GM23338 (cell line): ENCODE results near the gene TMEM250. TPM values are rescaled to one million over a fixed set of nuclear protein-coding genes. Genes with fewer than 3 reads are reported as not detected.

Source experiments
- ATAC-seq: fragments of 200-7000 bp; cut with Tn5 transposase; 3 replicates; pipeline ENCODE4 v1.9.1; 2020
- DNase-seq: peaks from one replicate; pipeline ENCODE4 v3.0.0-alpha.2; 2015; ENCODE audit warnings: low spot score
- H2AFZ ChIP-seq: fragments of 200-600 bp; sonication (generic); 2 replicates; pipeline ENCODE4 v1.8.0; 2016; ENCODE audit warnings: antibody characterized with exemption, mild to moderate bottlenecking, moderate library complexity
- H3F3A ChIP-seq: fragments of 200-600 bp; sonication (generic); replicated peaks from 2 replicates; pipeline ENCODE4 v1.8.0; 2017; ENCODE audit warnings: antibody characterized with exemption, mixed run types, low read depth
- H3K27ac ChIP-seq: fragments of 200-600 bp; sonication (generic); 2 replicates; pipeline ENCODE4 v1.6.1; 2016; ENCODE audit warnings: low read depth
- H3K27me3 ChIP-seq: fragments of 200-600 bp; sonication (generic); 2 replicates; pipeline ENCODE4 v1.8.0; 2016; ENCODE audit warnings: mild to moderate bottlenecking, mixed run types, moderate library complexity; ENCODE audit not compliant: insufficient read depth
- H3K36me3 ChIP-seq: fragments of 200-600 bp; sonication (generic); 2 replicates; pipeline ENCODE4 v1.8.0; 2016; ENCODE audit warnings: mild to moderate bottlenecking; ENCODE audit not compliant: insufficient read depth
- H3K4me1 ChIP-seq: fragments of 200-600 bp; sonication (generic); 2 replicates; pipeline ENCODE4 v1.8.0; 2016; ENCODE audit warnings: mild to moderate bottlenecking, moderate library complexity; ENCODE audit not compliant: insufficient read depth
- H3K4me2 ChIP-seq: fragments of 200-600 bp; sonication (generic); 2 replicates; pipeline ENCODE4 v1.7.1; 2017; ENCODE audit warnings: mixed run types
- H3K4me3 ChIP-seq: fragments of 200-600 bp; sonication (generic); 2 replicates; pipeline ENCODE4 v1.6.1; 2016; ENCODE audit warnings: mixed run types
- H3K79me2 ChIP-seq: fragments of 200-600 bp; sonication (generic); replicated peaks from 2 replicates; pipeline ENCODE4 v1.8.0; 2017; ENCODE audit warnings: mild to moderate bottlenecking; ENCODE audit not compliant: insufficient read depth
- H3K9me2 ChIP-seq: fragments of 200-600 bp; sonication (generic); 2 replicates; pipeline ENCODE4 v1.8.0; 2017; ENCODE audit not compliant: insufficient read depth
- H4K20me1 ChIP-seq: fragments of 200-600 bp; sonication (generic); replicated peaks from 2 replicates; pipeline ENCODE4 v1.8.0; 2017; ENCODE audit warnings: mild to moderate bottlenecking; ENCODE audit not compliant: insufficient read depth
- H3K27ac Mint-ChIP-seq: 2 replicates; pipeline ENCODE4 v1.8.0; 2020; ENCODE audit warnings: inconsistent platforms, mild to moderate bottlenecking, moderate library complexity, mixed read lengths
- H3K27me3 Mint-ChIP-seq: 3 replicates; pipeline ENCODE4 v1.8.0; 2022; ENCODE audit warnings: low read depth, mild to moderate bottlenecking, moderate library complexity, mixed read lengths, inconsistent platforms; ENCODE audit not compliant: insufficient read depth, poor library complexity
- H3K36me3 Mint-ChIP-seq: 3 replicates; pipeline ENCODE4 v1.8.0; 2021; ENCODE audit warnings: low read depth, mild to moderate bottlenecking, inconsistent platforms, moderate library complexity, mixed read lengths
- H3K4me1 Mint-ChIP-seq: 3 replicates; pipeline ENCODE4 v1.8.0; 2020; ENCODE audit warnings: mild to moderate bottlenecking, inconsistent platforms, mixed read lengths
- H3K4me3 Mint-ChIP-seq: 3 replicates; pipeline ENCODE4 v1.8.0; 2021; ENCODE audit warnings: moderate library complexity, mild to moderate bottlenecking, inconsistent platforms, mixed read lengths
- H3K9me3 Mint-ChIP-seq: 3 replicates; pipeline ENCODE4 v1.8.0; 2020; ENCODE audit warnings: moderate library complexity, mild to moderate bottlenecking, inconsistent platforms, mixed read lengths
- CREB1 ChIP-seq: fragments of 250-450 bp; sonication (Bioruptor Pico); IDR thresholded peaks from 2 replicates; pipeline ENCODE4 v1.5.0; 2020; ENCODE audit warnings: low read depth, mild to moderate bottlenecking, moderate library complexity
- CTCF ChIP-seq, 2 experiments: fragments of 200-600 bp in 1 of 2; sonication (generic) in 1 of 2; conservative IDR thresholded peaks; 2 replicates each; pipeline versions ENCODE4 v1.5.1 to v1.6.1; 2016 to 2017; ENCODE audit warnings: antibody characterized with exemption in 2 of 2, low read depth in 2 of 2, mild to moderate bottlenecking in 2 of 2, moderate library complexity in 1 of 2
- ETS1 ChIP-seq: IDR thresholded peaks from 2 replicates; pipeline ENCODE4 v1.6.1; 2016; ENCODE audit warnings: antibody characterized with exemption
- EZH2 ChIP-seq: fragments of 200-600 bp; sonication (generic); IDR thresholded peaks from one replicate; pipeline ENCODE4 v1.8.0; 2017; ENCODE audit warnings: antibody characterized with exemption, mild to moderate bottlenecking, low read depth; ENCODE audit not compliant: unreplicated experiment
- EZH2phosphoT487 ChIP-seq: fragments of 200-600 bp; sonication (generic); IDR thresholded peaks from one replicate; pipeline ENCODE4 v1.8.1; 2018; ENCODE audit warnings: antibody characterized with exemption; ENCODE audit not compliant: unreplicated experiment
- JUNB ChIP-seq: IDR thresholded peaks from one replicate; pipeline ENCODE4 v1.6.1; 2016; ENCODE audit warnings: antibody characterized with exemption; ENCODE audit not compliant: unreplicated experiment
- NANOG ChIP-seq: IDR thresholded peaks from 2 replicates; pipeline ENCODE4 v1.6.1; 2016; ENCODE audit warnings: antibody characterized with exemption, borderline replicate concordance
- POLR2AphosphoS5 ChIP-seq: IDR thresholded peaks from 2 replicates; pipeline ENCODE4 v1.6.1; 2016; ENCODE audit warnings: antibody characterized with exemption, low read depth
- STAT1 ChIP-seq: IDR thresholded peaks from one replicate; pipeline ENCODE4 v1.6.1; 2016; ENCODE audit warnings: antibody characterized with exemption; ENCODE audit not compliant: unreplicated experiment
- ZNF114 ChIP-seq: fragments of 250-450 bp; sonication (Bioruptor Pico); IDR thresholded peaks from 2 replicates; pipeline ENCODE4 v1.5.0; 2020; ENCODE audit warnings: mild to moderate bottlenecking, moderate library complexity
- ZNF331 ChIP-seq: fragments of 250-450 bp; sonication (Bioruptor Pico); IDR thresholded peaks from 2 replicates; pipeline ENCODE4 v1.5.0; 2020; ENCODE audit warnings: low read depth, mild to moderate bottlenecking, moderate library complexity
- polyA plus RNA-seq: library from polyadenylated mRNA; unstranded; fragments of >200 nt; fragmentation: Nextera tagmentation; extraction: Ambion mirVana; gene quantifications from 2 replicates; pipeline ENCODE4 v1.2.1, GENCODE V29; 2016
- total RNA-seq: library from RNA; depleted of rRNA; stranded (reverse); fragments of >200 nt; shearing (Covaris generic); gene quantifications from 2 replicates; pipeline ENCODE4 v1.2.3, GENCODE V29; 2014
- TF ChIP-seq, protein P1 (sequence below): IDR thresholded peaks from one replicate; pipeline ENCODE4 v1.6.1; 2018; ENCODE audit warnings: antibody characterized with exemption; ENCODE audit not compliant: unreplicated experiment

The TMEM250 gene
- total and polyA plus RNA-seq, 2 experiments from 2014 or later = 12.2 to 39.2 TPM

DNA sequence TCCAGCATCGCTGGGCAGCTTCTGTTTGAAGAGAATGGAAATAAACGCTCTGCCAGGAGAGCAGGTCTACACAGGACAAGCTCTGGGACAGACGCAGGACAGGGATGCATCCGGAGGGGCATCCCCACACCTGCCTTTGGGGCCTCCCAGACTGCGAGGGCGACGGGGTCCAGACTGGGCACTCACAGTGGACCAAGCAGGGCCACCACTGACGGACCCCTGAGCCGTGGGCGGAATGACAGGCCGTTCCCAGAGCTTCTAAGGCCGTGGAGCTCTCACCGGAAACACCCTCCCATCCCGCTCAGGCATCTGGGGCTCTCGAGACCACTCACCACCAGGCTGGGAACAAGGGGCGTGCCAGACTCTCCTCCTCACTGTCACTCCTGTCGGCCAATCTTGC, 10.5 kb upstream of the TMEM250 start:
- H3K27ac ChIP-seq = no peak overlapping the region
- H3K4me2 ChIP-seq = no peak overlapping the region
- Mint-ChIP-seq H3K36me3 (no peaks in the 10 kb centered on the region), H3K9me3 (no peaks in the 10 kb centered on the region), H3K4me3 (no peak overlapping the region), H3K27ac (no peak overlapping the region), H3K4me1 (peaks cover 16% of the 10 kb centered on the region), H3K27me3 (peaks cover 28% of the 10 kb centered on the region)
- DNase-seq = no peak
- H3K36me3 ChIP-seq = no peaks in the 10 kb centered on the region
- peaks cover 4% of the 10 kb centered on the region; the same call in 1 of the 2 replicates for H3K4me1 ChIP-seq
- ATAC-seq = no peak
- no peaks in the 10 kb centered on the region for H3K79me2 ChIP-seq
- H2AFZ ChIP-seq = no peak overlapping the region
- H3F3A ChIP-seq = no peaks in the 10 kb centered on the region
- H4K20me1 ChIP-seq = no peaks in the 10 kb centered on the region
- peaks cover 21% of the 10 kb centered on the region for H3K27me3 ChIP-seq
- H3K9me2 ChIP-seq = peaks cover 4% of the 10 kb centered on the region; the same call in 1 of the 2 replicates
- H3K4me3 ChIP-seq = no peak overlapping the region
- no peak for TF ChIP-seq CTCF (conservative IDR thresholded peaks at IDR 0.05; ENCODE audit: low read depth in 2 of 2)

- ATAC-seq (no peak), DNase-seq (no peak)
- Histone ChIP-seq H3K4me2 (no peak overlapping the region), H2AFZ (no peak overlapping the region), H3K27me3 (peaks cover 14% of the 10 kb centered on the region), H3K79me2 (no peaks in the 10 kb centered on the region), H3K4me1 (peaks cover 4% of the 10 kb centered on the region; the same call in 1 of the 2 replicates), H3K27ac (no peak overlapping the region), H3F3A (no peaks in the 10 kb centered on the region), H3K36me3 (no peaks in the 10 kb centered on the region), H4K20me1 (no peaks in the 10 kb centered on the region), H3K4me3 (no peak overlapping the region), H3K9me2 (peaks cover 4% of the 10 kb centered on the region; the same call in 1 of the 2 replicates)
- Mint-ChIP-seq H3K36me3 (no peaks in the 10 kb centered on the region), H3K27ac (no peak overlapping the region), H3K4me3 (no peak overlapping the region), H3K9me3 (no peaks in the 10 kb centered on the region), H3K27me3 (peaks cover 22% of the 10 kb centered on the region), H3K4me1 (peaks cover 12% of the 10 kb centered on the region)
- TF ChIP-seq ETS1 (no peak), CREB1 (CRISPR knock-in tag) (no peak), JUNB (no peak), CTCF (conservative IDR thresholded peaks at IDR 0.05; ENCODE audit: low read depth in 2 of 2) (no peak), EZH2phosphoT487 (no peak), NANOG (no peak), STAT1 (no peak), ZNF331 (CRISPR knock-in tag) (no peak), POLR2AphosphoS5 (no peak), EZH2 (no peak), ZNF114 (CRISPR knock-in tag) (no peak)
- TF ChIP-seq, protein P1, sequence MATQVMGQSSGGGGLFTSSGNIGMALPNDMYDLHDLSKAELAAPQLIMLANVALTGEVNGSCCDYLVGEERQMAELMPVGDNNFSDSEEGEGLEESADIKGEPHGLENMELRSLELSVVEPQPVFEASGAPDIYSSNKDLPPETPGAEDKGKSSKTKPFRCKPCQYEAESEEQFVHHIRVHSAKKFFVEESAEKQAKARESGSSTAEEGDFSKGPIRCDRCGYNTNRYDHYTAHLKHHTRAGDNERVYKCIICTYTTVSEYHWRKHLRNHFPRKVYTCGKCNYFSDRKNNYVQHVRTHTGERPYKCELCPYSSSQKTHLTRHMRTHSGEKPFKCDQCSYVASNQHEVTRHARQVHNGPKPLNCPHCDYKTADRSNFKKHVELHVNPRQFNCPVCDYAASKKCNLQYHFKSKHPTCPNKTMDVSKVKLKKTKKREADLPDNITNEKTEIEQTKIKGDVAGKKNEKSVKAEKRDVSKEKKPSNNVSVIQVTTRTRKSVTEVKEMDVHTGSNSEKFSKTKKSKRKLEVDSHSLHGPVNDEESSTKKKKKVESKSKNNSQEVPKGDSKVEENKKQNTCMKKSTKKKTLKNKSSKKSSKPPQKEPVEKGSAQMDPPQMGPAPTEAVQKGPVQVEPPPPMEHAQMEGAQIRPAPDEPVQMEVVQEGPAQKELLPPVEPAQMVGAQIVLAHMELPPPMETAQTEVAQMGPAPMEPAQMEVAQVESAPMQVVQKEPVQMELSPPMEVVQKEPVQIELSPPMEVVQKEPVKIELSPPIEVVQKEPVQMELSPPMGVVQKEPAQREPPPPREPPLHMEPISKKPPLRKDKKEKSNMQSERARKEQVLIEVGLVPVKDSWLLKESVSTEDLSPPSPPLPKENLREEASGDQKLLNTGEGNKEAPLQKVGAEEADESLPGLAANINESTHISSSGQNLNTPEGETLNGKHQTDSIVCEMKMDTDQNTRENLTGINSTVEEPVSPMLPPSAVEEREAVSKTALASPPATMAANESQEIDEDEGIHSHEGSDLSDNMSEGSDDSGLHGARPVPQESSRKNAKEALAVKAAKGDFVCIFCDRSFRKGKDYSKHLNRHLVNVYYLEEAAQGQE = no peak
Observed at GRCh38 chr9:136128436-136128835, 9.8 kb upstream of the TMEM250 start.
